Activated gamma-delta T cell (primary cell): ENCODE data around the gene CAPZA1.
"Not testable (repeated sequence)": the region's sequence is repeated elsewhere in the genome, so short reads cannot be mapped to it uniquely, and the experiment has no call there.

Experiments used
- DNase-seq: peaks from one replicate; lab custom pipeline; 2025; lab: John Stamatoyannopoulos, UW
- total RNA-seq, 2 donors: gene quantifications; one replicate each; lab custom pipeline; 2026; lab: John Stamatoyannopoulos, UW

The CAPZA1 gene
- total RNA-seq, result 263 to 332 reads per million in 2 donors

- DNase-seq, result peak; percentile 85
Observed at GRCh38 chr1:112619518-112620376, at the start of gene CAPZA1. Gene CAPZA1 (plus strand): TSS chr1:112619832. CDS start chr1:112619845, 13 bp downstream.

GRCh38 chr1:112575154-112575804 lies 44.4 kb upstream of the CAPZA1 start:
- no peak for DNase-seq

GRCh38 chr1:112576240-112576639 lies 43.4 kb upstream of the CAPZA1 start:
- DNase-seq, result no peak

GRCh38 chr1:112579801-112580510 lies 39.7 kb upstream of the CAPZA1 start:
- no peak for DNase-seq

GRCh38 chr1:112581586-112582192 lies 37.9 kb upstream of the CAPZA1 start:
- no peak for DNase-seq

GRCh38 chr1:112583366-112583765 lies 36.3 kb upstream of the CAPZA1 start:
- no peak for DNase-seq

GRCh38 chr1:112589766-112590165 lies 29.9 kb upstream of the CAPZA1 start:
- no peak for DNase-seq

- DNase-seq, result no peak
Observed at GRCh38 chr1:112594208-112594876, 25.3 kb upstream of the CAPZA1 start.

GRCh38 chr1:112599477-112599876 lies 20.2 kb upstream of the CAPZA1 start:
- no peak for DNase-seq

- no peak for DNase-seq
Observed at GRCh38 chr1:112603012-112603411, 16.6 kb upstream of the CAPZA1 start.

- no peak for DNase-seq
Observed at GRCh38 chr1:112603541-112603940, 16.1 kb upstream of the CAPZA1 start.

GRCh38 chr1:112605633-112606327 lies 13.9 kb upstream of the CAPZA1 start:
- DNase-seq, result no peak

GRCh38 chr1:112614460-112615065 lies 5.1 kb upstream of the CAPZA1 start:
- no peak for DNase-seq

GRCh38 chr1:112618114-112618720 lies 1.4 kb upstream of the CAPZA1 start:
- DNase-seq, result no peak

- DNase-seq, result peak; percentile 47
Observed at GRCh38 chr1:112618721-112619517, 713 bp upstream of the CAPZA1 start, which contains the start of gene ST7L. Gene ST7L (minus strand): TSS chr1:112619141. CDS start chr1:112619113, 28 bp downstream.

GRCh38 chr1:112620377-112620695 lies 704 bp downstream of the CAPZA1 start:
- DNase-seq, result no peak

- DNase-seq, result not testable (repeated sequence)
Observed at GRCh38 chr1:112624493-112624892, 4.9 kb downstream of the CAPZA1 start.

GRCh38 chr1:112625696-112626095 lies 6.1 kb downstream of the CAPZA1 start:
- DNase-seq, result no peak

- DNase-seq, result no peak
Observed at GRCh38 chr1:112626193-112626592, 6.6 kb downstream of the CAPZA1 start.
